Tibial nerve (tissue), 4 donors: Measurements from ENCODE around the gene USP7.

Experiments used
- CTCF ChIP-seq, 5 experiments: fragments of 200-600 bp in 3 of 5; fragments of 450-650 bp in 2 of 5; sonication (generic) in 3 of 5; IDR thresholded peaks; one replicate each; pipeline ENCODE4 v1.5.1; 2016 to 2019; ENCODE audit warnings: antibody characterized with exemption in 5 of 5, mild to moderate bottlenecking in 3 of 5, moderate library complexity in 2 of 5
- EP300 ChIP-seq, 2 donors: sonication (generic); formaldehyde crosslinking; IDR thresholded peaks; one replicate each; pipeline ENCODE4 v1.6.1; 2017; ENCODE audit warnings: antibody characterized with exemption in 2 of 2, mild to moderate bottlenecking in 1 of 2

- TF ChIP-seq CTCF (IDR thresholded peaks at IDR 0.05) (no peak), EP300 (IDR thresholded peaks at IDR 0.05) (no peak)
Measured at GRCh38 chr16:8916541-8917225, 47.0 kb downstream of the USP7 start.
